Right ventricle myocardium superior (tissue), 1 donor: ENCODE results near the gene LAMC2. TPM values are rescaled to one million over a fixed set of nuclear protein-coding genes. Genes with fewer than 3 reads are reported as not detected.
A peak's percentile ranks its signal among the peaks of the same experiment; 100 is the strongest.

Experiments used
- ATAC-seq: fragments of 200-7000 bp; cut with Tn5 transposase; one replicate; pipeline ENCODE4 v1.9.1; 2020; ENCODE audit warnings: mild to moderate bottlenecking; ENCODE audit not compliant: poor library complexity
- DNase-seq: peaks from one replicate; pipeline ENCODE4 v3.0.0-alpha.2; 2020
- intact Hi-C: fragments of 100-400 bp; cut with DNase I; formaldehyde crosslinking; loops from one replicate; pipeline ENCODE4 v1.11.2; 2022
- total RNA-seq: library from RNA; stranded (reverse); fragmentation: NEBNext Ultra II Directional; extraction: Animal tissue kit (Norgen Biotek cat#: 25700); gene quantifications from one replicate; pipeline ENCODE4 v1.2.1, GENCODE V29; 2021
- donor health status: DM: no; HTN: yes; CAD: no; lungs with severe emphysema.

Gene LAMC2
- total RNA-seq, 1 donor from 2014 or later: 4.0 TPM

DNA sequence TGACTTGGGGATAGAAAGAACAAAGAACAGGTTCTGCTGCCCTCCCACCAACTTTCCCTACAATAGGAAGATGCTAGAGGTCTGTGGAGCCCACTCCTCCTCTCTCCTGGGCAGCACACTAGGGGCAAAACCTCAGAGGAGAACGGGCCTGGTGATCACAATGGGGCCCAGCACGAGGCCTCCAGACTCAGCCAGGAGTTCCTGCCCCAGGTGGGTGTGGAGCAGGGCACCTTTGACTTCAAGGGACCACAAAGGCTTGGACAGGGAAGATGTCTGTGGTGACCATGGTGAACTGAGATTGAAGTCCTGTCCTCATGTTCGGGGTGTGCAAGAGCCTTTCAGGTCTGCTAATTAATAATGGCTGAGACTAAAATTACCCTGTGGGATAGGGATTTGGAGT, 88.8 kb downstream of the LAMC2 start:
- ATAC-seq (no peak), DNase-seq (no peak)
- intact Hi-C loops: no loop called here

GRCh38 chr1:183275322-183275721, 89.3 kb downstream of the LAMC2 start:
- no peak for DNase-seq
- intact Hi-C loops: no loop called here

DNA sequence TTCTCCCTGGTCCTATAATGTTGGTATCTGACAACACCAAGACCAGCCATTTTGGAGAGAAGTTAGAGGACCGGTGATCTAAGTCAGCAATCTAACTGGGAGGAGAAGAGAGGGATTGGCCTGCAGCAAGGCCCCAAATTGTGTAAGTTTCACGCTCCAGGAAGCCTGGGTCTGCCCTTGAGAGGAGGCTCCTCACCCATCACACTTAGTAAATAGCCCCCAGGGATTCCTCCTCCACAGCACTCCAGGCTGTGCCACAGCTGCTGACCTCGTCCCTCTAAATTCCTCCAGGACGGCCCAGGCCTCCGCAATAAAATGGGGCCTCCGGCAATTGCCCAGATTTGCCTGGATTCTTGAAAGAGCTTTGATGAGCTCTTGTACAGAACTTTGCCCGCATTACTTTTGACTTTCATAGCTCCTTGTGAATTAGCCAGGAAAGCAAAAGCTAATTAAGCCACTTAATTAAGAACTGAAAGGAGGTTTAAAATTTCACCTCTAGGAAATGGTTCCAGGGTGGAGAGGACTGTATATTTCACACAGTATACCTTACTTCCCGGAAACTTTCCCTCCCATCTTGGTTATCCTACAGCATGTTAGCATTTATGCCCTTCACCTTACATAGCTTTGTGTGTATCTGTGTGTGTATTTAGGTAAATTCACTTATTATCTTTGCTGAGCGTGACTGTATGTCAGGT, 90.5 kb downstream of the LAMC2 start:
- DNase-seq (no peak), ATAC-seq (no peak)
- intact Hi-C loops: no loop called here

More at GRCh38 chr1:183275322-183275721, 89.3 kb downstream of the LAMC2 start:
- no peak for ATAC-seq

DNA sequence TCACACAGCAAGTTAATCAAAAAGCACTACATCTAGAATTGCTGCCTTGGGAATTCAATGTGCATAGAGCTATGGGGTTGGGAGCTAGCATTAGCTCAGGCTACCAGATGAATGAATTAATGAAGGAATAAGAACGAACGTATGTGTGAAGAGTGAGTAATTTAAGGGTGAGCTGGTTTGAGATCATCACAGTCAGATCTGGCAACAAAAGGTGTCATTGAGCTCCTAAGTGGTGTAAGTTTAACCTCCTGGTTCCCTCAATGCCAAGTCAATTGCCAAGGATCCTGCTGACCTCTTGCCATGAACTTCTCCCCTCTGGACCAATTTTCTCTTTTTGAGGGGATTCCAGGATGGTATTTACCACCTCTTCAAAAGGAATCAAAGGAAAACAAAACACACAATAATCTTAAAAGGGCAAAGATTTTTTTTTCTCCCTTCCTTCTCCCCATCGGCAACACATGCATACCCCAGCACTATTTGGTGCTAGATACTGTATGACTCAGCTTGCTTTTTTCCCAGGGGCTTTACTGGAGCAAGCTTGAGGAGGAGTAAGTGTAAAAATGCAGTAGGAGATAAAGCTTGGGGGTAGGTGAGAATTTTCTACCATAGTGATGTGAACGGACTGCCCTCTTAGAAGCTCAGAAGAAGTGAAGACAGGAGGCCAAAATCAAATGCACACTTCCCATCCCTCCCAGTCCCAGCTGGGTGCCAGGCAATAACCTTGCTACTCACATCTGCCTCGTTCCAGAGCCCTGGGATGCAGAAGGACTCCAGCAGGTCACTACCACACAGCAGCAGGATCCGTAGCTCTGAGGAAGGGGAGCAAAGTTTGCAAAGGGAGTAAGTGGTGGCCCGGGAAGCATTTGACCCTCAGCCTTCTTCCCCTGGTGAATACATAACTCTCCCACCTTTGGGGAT, 92.0 kb downstream of the LAMC2 start:
- DNase-seq (no peak), ATAC-seq (no peak)
- intact Hi-C loops: no loop called here

DNA sequence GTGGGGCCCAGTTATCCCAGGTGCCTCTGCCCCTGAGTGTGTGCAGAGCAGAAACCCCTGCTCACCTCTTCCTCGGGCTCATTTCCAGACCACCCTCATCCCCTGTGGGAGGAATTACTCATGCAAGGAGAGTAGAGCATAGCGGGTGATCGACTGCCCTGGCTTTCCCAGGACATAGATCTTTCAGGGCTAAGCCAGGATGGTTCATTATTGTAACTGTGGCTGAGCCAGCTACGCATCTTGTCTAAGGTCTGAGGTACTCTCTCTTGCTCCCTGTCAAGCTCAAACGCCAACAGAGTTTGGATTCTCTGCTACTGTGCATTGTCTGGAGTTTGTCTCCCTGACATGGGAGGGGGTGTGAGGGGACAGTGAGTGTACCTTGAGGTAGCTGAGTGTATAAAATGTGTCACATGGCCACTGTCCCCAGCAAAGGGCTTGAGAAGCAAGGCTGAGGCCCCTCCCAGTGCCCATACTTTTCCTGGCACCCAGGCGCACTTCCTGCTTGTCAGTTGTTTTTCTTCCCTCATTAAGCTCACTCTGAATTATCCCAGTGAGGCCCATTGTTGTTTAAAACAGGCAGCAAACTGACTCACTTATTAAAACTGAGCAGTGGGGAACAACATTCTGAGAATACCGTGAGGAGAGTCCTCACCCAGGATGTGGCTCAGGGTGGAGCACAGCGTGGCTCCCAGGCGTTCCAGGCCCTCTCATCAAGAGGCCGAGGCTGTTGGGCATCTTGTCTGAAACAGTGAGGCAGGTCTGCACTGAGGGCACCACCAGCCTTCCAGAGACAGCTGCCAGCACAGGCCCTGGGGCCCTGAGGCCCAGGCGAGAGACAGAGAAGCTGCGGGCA, 92.9 kb downstream of the LAMC2 start:
- ATAC-seq: no peak
- intact Hi-C loops: no loop called here
- no peak for DNase-seq

DNA sequence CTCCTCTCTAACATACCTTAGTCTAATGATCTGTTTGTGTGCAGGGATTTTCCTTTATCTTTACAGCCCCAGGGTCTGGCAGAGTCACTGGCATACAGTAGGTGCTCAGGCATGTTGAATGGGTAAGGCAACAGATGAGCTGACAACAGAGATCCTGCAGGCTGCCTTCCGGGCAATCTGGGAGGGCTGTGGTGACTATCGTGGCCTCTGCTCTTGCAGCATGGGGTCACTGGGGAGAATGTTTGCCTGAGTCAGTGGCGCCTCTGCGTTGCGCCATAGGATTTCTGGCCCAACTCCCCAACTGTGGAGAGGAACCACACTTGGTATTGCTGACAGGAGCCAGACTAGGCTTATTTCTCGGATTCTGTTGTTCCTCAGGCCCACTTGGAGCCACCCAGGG, 93.8 kb downstream of the LAMC2 start:
- intact Hi-C loops: loop anchor here (2.0 to 5.0 kb wide), 2 partner anchors 37 to 192 kb away; partner anchors contain the start of gene SMG7
- DNase-seq (peak; percentile 80), ATAC-seq (no peak)

- ATAC-seq (peak; percentile 27), DNase-seq (no peak)
- intact Hi-C loops: loop anchor here (2.0 to 5.0 kb wide), 2 partner anchors 36 to 191 kb away; partner anchors contain the start of gene SMG7
Observed at GRCh38 chr1:183281039-183281438, 95.0 kb downstream of the LAMC2 start.

- ATAC-seq (peak; percentile 91), DNase-seq (peak; percentile 95)
- intact Hi-C loops: loop anchor here (2.0 to 5.0 kb wide), 2 partner anchors 35 to 191 kb away; partner anchors contain the start of gene SMG7
Observed at GRCh38 chr1:183281553-183282091, 95.6 kb downstream of the LAMC2 start.

DNA sequence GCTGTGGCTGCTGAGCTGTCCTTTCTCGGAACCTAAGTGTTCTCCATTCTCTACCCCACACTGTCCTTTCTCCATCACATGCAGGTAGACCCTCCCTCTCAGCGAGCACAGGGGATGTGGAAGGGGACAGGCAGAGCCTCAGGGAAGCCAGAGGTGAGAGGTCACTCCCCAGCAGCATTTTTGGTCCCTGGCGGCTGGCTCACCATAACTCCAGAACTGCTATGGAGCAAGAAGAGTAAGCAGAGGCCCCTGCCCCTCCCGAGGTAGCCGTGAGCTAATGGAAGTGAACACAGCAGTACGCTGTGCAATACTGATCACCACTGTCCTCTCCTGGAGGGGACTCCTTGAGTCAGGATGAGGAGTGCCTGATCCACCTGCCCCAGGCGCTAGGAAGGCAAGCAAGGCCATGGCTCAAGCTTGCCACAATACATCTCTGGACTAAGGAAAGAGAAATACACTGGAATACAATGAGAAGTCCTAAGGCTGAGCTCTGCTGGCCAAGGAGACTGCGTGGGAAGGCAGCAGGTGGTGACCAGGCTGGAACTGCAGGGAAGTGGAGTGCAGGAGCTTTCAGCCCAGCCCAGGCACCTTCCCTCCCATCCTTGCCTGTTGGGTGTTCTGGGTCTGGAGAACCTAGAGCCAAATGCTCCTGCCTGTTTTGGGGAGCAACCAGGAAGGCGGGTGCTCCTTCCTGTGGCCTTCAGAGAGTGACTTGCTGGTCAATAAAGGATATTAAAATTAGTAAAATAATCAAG, 96.2 kb downstream of the LAMC2 start:
- intact Hi-C loops: loop anchor here (5.0 kb wide), 1 partner anchor 190 kb away; the partner anchor contains the start of gene SMG7
- DNase-seq (no peak), ATAC-seq (peak; percentile 4)

- ATAC-seq (no peak), DNase-seq (no peak)
- intact Hi-C loops: loop anchor here (5.0 kb wide), 1 partner anchor 189 kb away; the partner anchor contains the start of gene SMG7
Observed at GRCh38 chr1:183283286-183283685, 97.2 kb downstream of the LAMC2 start.

GRCh38 chr1:183284086-183284485, 98.0 kb downstream of the LAMC2 start:
- DNase-seq (no peak), ATAC-seq (no peak)
- intact Hi-C loops: loop anchor here (5.0 kb wide), 1 partner anchor 188 kb away; the partner anchor contains the start of gene SMG7

GRCh38 chr1:183285256-183285655, 99.2 kb downstream of the LAMC2 start:
- DNase-seq (no peak), ATAC-seq (no peak)
- intact Hi-C loops: no loop called here

GRCh38 chr1:183285746-183286145, 99.7 kb downstream of the LAMC2 start:
- ATAC-seq: no peak
- DNase-seq: no peak
- intact Hi-C loops: no loop called here

- intact Hi-C loops: no loop called here
- ATAC-seq (peak; percentile 83), DNase-seq (peak; percentile 86)
Observed at GRCh38 chr1:183287191-183287675, 101.2 kb downstream of the LAMC2 start.

DNA sequence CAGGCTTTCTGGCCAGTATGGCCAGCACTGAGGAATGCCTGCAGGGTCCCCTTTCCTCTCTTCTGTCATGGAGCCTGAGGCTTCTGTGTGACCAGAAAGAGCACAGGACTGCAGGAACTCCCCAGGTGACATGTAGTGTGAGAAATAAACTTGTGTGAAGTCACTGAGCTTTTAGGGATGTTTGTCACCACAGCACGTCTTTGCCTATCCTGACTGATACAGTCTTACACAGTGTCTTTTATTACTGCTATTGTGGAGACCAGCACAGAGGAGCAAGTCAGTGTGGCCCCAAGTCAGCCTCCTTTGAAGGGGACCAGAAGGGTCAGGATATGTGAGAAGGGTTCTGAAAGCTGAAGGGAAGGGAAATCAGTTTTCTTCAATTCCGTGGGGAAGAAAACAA, 102.5 kb downstream of the LAMC2 start:
- intact Hi-C loops: no loop called here
- no peak for ATAC-seq
- DNase-seq: no peak

GRCh38 chr1:183289051-183289496, 103.0 kb downstream of the LAMC2 start:
- peak; percentile 71 for ATAC-seq

DNA sequence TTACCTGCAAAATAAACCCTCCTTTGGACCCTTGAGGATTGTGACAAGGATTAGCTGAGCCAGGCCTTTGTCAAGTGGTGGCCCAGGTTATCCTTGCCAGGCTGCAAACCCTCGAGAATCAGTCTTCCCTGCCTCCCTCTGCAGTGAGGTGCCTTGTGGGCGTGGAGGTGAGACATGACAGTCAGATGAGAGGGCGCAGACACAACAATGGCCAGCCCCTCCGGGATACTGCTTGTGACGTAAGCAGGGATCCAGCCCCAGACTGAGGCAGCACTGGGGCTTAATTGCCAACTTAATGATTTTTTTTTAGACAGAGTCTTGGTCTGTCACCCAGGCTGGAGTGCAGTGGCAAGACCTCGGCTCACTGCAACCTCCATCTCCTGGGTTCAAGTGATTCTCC, 104.6 kb downstream of the LAMC2 start:
- intact Hi-C loops: no loop called here
- no peak for DNase-seq
- no peak for ATAC-seq

More at GRCh38 chr1:183289051-183289496, 103.0 kb downstream of the LAMC2 start:
- intact Hi-C loops: no loop called here
- peak; percentile 67 for DNase-seq
